GM19043 (cell line): ENCODE measurements around the gene UTS2B.

Experiments
- ATAC-seq: cut with Tn5 transposase; IDR thresholded peaks from one replicate; pipeline ENCODE4 v1.9.1; 2021; ENCODE audit warnings: low read depth; ENCODE audit not compliant: unreplicated experiment

The UTS2B gene, protein sequence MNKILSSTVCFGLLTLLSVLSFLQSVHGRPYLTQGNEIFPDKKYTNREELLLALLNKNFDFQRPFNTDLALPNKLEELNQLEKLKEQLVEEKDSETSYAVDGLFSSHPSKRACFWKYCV

DNA sequence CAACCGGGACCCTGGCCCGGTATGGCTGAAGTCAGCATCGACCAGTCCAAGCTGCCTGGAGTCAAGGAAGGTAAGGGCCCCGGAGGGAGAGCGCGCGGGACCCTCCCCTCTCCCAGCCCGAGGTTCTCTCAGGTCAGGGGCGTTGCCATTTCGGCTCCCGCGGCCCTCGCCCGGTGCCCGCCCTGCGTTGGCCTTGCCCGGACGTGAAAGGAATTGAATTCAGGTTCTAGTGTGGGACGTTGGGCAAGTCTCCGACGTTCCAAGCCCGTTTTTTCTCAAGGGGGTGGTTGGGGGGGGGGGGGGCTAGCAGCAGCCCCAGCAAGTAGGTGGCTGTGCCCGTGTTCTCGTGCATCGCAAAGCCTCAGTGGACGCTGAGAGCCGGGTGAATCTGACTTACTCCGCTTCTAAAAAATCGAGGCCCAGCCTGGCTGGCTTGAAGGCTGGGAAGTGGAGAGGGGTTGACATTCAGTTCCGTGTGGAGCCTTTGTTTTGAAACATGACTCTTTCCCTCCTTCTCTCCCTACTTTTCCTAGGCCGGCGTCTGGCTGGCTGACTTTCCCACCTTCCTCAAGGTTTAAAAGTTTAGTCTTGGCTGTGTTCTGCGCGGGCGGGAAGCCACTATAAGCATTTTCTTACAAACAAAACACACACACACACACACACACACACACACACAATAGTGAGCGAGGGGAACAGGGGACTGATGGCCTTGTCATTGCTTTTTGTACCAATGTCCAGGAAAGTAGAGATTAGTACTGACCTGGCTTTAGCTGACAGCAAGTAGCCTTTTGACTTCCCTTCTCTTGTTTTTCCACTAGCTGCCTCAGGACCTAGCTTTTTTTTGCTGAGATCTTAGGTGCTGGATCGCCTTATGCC lies at the start of gene UTS2B:
Gene UTS2B (minus strand): TSS at position 873 of the 876 bp plus-strand sequence. CDS start 48,337 bp downstream, outside the sequence.
- ATAC-seq: peak; percentile 10

DNA sequence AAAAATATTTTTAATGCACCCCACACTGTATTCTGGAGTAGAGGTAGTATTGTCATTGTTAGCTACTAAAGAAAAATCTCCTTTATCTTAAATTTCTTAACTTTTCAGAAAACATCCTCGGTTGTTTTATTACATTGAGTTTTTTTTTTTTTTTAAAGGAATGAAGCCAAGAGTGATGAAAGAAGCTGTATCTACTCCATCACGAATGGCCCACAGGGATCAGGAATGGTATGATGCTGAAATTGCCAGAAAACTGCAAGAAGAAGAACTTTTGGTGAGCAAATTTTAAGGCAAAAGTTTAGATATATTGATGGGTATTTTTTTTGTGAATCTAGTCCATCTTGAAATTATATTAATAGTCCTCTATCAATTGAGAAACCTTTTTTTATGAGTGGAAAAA lies 49.7 kb upstream of the UTS2B start:
- no peak for ATAC-seq

DNA sequence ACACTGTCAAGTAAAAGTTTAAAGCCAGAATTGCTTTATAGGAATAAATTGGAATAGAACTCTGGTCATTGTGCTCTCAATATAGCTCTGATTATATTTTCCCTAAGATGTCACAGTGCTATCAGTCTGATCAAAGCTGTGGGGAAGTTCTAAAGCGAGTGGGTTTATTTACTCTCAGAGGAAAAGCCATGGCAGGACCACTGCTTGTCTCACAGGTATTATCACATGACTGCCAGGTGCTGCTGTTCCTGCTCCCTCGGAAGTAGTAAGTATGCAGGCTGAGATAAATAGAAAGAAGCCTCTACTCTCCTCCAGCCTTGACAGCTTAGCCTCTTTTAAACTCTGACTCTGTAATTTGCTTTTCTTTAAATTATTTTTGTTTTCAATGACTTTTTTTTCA lies 49.1 kb upstream of the UTS2B start:
- ATAC-seq: no peak

DNA sequence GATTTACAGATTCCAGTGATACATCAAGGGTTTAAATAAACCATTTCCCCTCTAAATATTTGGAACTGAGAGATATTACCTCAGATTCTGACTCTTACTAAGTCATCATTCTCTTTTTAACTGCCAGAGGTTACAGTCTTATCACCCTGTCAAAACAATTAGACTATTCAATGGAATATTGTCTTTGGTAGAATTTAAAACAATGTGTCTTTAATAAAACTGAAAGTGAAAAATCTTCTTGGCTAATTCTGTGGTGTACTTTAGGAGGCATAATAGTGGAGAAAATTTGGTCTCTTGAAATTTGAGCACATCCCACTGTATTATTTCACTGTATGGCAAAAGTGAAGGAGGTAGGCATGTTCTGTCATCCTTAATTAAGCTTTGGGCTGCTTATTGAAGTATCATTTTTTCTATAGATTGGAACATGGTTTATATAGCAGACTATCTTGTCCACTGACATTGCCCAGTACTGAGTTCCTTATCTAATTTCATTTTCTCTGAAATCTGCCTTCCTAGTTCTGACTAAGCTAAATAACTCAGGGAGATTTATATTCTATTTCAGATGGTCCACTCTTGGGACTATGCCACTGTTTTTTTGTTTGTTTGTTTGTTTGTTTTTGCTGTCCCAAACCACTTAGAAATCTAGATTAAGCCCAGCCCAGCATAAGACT lies 48.0 kb upstream of the UTS2B start:
- no peak for ATAC-seq

DNA sequence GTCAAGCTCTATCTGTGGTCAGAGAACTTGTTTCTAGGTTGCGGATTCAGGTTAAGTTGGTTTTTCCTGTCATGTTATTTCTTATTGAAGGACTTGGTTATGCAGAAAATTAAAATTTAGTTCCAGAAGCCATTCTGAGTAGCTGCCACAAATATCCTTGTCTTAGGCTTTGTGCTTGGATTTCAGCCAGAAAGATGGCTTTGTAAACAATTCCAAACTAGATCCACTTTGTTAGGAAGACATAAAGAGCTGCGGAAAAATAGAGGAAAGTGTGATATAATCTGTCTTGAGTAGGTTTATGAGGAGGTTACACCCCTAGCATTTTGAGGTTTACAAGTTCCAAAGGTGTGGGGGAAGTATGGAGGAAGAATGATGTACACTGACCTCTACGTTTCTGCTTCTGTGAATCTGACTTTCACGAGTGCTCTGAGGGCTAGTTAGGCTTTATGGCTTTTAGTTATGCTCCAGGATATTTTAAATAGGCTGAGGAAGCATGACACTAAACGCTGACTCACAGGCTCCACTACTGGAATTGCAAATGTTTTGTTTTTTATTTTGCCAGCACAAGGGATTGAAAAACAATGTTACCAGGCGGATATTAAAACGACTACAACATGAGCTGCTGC lies 46.3 kb upstream of the UTS2B start:
- no peak for ATAC-seq

DNA sequence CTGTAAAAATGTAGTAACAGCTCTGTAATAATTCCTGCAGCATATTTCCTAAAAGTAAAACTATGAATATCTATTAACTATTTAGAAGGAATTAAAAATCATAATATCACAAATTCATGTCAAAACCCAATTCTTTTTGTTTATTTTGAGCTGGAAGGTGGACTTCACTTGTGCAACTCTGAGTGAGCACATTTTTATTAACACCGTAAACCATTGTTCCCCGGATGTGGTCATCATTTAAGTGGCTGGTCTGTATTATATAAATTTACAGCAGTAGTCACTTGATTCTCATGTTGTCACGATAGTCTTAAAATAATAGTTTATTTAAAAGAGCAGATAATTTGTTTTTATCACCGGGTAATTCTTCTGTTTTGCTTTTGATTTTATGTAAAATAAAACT lies 43.0 kb upstream of the UTS2B start:
- ATAC-seq: no peak

DNA sequence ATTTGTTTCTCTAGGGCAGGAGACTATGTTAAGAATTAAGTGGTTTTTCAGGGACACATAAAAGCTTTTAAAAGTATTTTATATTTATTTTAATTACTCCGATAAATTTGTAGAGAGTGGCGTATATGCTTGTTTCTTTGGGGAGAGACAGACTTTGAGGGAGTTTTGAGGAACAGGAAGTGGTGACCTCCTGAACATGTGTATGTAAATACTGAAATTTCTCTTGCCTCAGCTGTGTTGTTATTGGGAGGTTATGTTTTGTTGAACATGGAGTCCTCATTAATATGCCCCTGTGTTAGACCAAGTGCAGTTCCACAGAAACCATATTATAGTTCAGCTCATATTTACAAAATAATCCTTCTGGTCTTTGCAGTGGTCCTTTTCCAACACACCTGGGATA lies 41.8 kb upstream of the UTS2B start:
- ATAC-seq: peak; percentile 71

DNA sequence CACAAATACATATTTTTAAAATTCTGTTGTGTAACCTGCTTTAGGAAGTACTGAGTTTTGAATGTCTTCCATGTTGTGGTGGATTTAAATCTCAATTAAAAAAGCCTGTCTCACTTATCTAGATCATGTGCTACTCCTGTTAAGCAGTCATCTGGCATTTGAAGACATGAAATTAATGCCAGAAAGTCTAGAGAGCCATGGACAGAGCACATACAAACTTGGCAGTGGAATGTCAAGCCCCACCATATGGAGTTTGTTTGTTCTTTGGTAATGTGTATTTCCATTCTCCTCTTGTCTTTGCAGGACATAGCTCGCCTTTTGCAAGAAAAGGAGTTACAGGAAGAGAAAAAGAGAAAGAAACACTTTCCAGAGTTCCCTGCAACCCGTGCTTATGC lies 39.3 kb upstream of the UTS2B start:
- ATAC-seq: no peak

DNA sequence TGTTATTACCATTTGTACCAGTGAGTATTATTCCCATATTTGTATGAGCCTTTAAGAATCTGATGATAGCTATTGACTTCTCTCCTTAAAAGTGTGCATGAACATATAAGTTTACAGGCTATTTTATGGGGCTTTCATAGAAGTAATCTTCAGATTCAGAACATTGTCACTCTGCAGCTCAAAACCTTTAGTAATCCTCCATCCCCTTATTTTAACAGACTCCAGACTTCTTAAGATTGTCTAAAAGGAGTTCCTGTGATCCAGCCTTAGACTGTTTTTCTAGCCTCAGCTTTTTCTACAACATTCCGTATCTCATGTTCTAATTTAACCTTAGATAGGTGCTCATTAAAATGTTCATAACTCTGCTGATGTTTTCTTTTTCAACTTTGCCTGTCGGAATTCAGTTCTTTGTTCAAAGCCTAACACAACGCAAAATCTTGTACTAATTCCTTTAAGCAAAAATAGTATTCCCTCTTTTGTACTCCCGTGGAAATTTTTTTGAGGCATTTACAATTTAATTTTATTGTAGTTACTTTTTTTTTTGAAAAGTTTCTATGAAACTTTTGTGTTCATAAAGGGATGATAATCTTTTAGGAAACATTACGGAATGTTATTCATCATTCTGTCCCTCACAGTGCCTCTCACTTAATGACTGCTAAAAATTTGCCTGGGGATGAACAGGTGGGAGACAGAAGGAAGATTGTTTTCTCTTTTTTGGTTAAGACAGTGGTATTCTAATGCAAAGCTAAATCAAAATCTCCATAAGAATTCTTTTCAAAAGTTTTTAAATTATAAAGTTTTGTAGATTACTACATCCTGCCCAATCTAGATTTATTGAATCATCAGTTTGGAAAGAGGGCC lies 38.7 kb upstream of the UTS2B start:
- ATAC-seq: no peak

DNA sequence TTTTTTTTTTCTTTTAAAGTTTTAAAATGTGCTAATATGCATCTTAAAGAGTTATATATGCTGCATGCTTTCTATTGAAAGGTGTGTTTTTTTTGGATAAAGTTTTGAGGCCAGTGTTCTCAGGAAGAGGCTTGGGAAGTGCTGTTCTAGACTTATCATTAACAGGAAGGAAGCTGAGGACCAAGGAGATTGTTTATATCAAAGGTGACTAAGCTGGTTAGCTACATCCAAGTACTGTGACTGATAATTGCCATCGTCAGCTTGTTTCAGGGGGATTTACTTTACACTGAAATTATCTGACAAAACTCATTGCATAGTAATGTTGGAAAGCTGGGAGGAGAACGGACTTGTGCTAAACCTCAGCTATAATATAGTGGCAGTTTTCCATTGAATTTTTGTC lies 36.3 kb upstream of the UTS2B start:
- no peak for ATAC-seq

DNA sequence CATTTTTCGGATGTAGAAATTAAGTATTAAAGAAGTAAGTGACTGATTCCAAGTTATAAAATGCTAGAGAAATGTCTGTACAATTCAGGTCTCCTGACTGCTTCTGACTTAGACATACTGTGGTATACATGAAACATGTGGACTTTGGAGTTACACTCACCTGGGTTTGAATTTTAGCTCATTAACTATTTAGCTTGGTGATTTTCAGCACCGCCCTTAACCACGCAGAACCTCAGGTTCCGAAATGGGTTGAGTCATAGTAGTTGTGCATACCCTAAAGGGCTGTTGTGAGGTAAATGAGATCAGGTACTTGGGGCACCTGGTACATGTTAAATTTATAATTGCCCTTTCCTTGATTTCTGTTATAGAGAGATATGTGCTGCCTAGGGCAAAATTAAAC lies 32.9 kb upstream of the UTS2B start:
- ATAC-seq: no peak

DNA sequence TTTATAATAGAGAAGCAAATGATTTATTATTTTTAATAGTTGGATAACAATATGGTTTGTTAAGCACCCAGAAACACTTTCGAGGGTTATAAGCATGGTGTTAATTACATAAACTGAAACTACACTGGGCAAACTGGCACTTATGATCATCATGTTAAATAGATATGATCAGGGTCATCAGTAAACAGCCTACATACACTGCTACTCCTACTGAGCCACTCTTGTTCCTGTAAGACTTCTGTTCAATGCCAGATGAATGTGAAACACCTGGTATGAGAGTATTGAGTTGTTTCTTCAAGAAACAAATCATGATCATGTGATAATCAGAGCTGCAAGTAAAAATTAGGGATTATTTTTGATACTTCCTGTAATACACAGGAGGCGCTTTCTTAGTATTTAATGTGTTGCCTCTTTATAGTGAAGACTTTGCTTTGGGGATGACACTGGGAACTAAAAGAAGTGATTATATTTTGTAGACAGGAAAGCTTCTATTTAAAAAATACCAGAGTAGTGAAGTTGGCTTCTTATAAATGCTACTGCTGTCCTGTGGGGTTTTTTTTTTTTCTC lies 32.3 kb upstream of the UTS2B start:
- no peak for ATAC-seq

DNA sequence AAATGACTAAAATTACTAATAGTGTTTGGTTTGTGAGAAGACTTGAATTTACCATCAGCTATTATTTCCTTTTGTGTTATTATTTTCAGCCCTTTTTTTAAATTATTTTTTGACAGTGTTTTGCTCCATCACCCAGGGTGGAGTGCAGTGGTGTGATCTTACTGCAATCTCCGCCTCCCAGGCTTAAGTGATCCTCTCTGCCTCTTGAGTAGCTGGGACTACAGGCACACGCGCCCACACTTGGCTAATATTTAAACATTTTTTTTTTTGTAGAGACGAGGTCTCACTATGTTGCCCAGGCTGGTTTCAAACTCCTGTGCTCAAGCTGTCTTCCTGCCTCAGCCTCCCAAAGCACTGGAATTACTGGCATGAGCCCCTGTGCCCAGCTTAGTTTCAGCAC lies 31.7 kb upstream of the UTS2B start:
- ATAC-seq: no peak

DNA sequence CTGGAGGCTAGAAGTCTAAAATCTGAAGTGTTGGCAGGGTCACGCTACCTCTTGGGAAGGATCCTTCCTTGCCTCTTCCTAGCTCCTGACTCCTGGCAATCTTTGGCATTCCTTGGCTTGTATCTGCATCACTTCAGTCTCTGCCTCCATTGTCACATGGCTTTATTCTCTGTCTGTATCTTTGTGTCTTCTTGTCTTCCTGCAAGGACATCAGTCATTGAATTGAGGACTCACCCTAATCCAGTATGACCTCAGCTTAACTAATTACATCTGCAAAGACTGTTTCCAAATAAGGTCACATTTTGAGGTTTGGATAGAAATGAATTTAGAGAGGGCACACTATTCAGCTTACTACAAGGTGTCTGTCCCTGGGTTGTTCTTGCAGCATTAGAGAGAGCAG lies 31.1 kb upstream of the UTS2B start:
- no peak for ATAC-seq

DNA sequence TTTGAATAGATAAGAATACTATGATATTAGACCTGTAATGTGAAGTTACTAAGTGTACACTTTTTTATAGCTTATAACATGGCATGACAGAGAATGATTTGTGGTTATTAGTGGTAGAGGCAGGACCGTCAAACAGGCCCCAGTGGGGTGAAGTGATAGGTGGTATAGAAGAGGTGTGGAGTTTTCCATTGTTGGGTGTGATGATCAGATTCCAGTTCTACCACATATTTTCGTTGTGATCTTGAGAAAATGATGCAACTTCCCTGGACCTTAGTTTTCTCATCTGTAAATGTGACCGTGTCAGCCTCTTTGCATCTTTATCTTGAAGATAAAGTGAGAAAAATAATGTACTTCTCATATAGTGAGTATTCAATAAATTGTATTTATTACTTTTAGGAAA lies 30.3 kb upstream of the UTS2B start:
- ATAC-seq: no peak

DNA sequence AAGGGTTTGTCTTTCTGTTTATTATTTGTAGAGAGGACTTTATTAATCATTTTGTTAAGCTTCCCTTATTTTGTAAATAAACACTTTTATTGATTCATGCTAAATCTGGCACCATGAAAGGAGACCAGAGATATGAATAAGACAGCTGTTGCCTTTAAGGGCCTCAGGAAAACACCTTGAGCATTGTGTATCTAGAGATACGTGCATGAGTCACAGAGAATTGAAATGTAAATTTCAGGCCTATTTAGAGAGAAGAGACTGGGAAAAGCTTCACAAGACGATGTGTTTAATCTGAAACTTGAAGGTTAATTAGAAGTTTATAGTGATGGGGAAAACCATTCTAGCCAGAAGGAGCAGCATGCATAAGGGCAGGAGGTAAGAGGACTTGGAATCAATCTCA lies 28.6 kb upstream of the UTS2B start:
- no peak for ATAC-seq

DNA sequence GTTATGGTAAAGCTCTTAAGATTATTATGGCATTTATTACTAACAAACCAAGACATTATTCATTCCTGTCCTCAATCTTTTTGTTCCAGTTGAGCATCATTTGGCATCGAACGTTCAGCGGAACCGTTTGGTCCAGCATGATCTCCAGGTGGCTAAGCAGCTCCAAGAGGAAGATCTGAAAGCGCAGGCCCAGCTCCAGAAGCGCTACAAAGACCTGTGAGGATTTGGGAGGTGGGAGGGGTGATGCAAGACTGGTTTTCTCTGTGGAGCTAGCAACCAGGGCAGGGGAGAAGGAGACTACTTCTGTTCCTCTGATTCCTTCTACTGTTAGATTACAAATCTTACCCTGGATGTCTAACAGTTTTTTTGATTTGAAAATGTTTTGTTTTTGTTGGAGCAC lies 27.6 kb upstream of the UTS2B start:
- ATAC-seq: no peak

DNA sequence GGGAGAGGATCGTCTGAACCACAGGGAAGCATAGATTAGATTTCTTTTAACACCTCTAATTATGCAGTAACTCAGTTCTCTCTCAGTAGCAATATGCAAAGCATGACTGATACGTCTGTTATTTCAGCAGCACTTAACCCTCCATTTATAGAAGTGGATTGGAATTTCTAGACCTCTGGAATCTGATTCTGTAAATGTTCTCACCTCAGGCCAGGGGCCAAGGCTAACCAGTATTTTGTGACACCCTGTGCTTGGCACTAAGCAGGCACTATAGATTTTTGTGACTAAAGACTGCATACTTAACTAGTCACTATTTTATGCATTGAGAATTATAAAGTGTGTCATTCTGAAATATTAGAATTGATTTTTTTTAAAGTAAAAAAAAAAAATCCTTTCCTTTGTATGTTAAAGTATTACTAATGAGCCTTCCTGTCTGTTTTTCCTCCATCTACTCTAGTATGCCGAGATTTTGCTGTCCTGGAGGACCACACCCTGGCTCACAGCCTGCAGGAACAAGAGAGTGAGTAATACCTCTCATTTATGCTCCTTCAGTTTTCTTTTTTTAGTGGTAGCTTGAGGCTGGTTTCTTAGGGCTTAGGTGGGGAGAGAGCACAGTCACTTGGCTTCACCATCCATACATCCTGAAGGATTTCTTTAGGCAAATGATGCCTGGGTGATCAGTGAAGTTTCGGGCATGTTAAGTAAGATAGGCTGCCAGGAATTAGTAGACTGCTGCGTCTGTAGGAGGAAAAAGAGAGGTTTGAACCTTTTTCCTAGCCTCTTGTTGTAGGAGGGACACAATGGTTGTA lies 26.5 kb upstream of the UTS2B start:
- ATAC-seq: no peak

DNA sequence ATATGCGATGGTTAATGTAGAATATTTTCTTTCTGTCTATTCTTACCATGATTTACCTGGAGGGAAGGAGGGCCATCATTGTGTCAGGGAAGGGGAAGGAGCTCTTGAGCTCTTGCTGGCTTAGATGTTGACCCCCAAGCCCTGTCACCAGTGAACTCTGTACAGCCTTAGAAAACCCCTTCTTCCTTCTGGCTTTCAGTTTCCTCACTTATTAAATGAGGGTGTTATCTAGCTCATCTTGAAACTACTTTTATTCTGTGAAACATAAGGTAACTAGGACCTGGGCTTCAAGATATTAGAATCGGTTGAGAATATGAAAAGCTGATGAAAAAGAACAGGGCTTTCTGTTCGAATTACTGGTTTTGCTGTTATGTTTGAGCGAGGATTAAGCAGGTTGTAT lies 25.1 kb upstream of the UTS2B start:
- peak; percentile 77 for ATAC-seq
